WTC11 (cell line): ENCODE measurements around the gene ZNF813. TPM values are rescaled to one million over a fixed set of nuclear protein-coding genes. Genes with fewer than 3 reads are reported as not detected.
"Not testable (repeated sequence)": the region's sequence is repeated elsewhere in the genome, so short reads cannot be mapped to it uniquely, and the experiment has no call there.

Experiments
- ATAC-seq: fragments of 200-7000 bp; cut with Tn5 transposase; 2 replicates; pipeline ENCODE4 v1.10.0; 2021; ENCODE audit warnings: mild to moderate bottlenecking, moderate library complexity
- CTCF ChIA-PET: fragments of 300-600 bp; sonication (Branson Sonifier 250); formaldehyde crosslinking; loops from one replicate; lab custom pipeline; 2021; ENCODE audit warnings: antibody characterized with exemption; lab: Charles Lee
- POLR2A ChIA-PET: fragments of 350-600 bp; sonication (Branson Sonifier 250); formaldehyde crosslinking; loops from one replicate; lab custom pipeline; 2021; ENCODE audit warnings: antibody characterized with exemption; lab: Charles Lee
- DNase-seq: peaks from one replicate; pipeline ENCODE4 v3.0.0; 2021; ENCODE audit warnings: low spot score
- H3K27ac Mint-ChIP-seq: 2 replicates; pipeline ENCODE4 v1.8.0; 2021; ENCODE audit warnings: mixed read lengths
- H3K27me3 Mint-ChIP-seq: 2 replicates; pipeline ENCODE4 v1.8.0; 2021; ENCODE audit warnings: low read depth, mild to moderate bottlenecking, moderate library complexity, mixed read lengths
- H3K36me3 Mint-ChIP-seq: 2 replicates; pipeline ENCODE4 v1.8.0; 2021; ENCODE audit warnings: mixed read lengths
- H3K4me1 Mint-ChIP-seq: 2 replicates; pipeline ENCODE4 v1.8.0; 2022; ENCODE audit warnings: mixed read lengths
- H3K4me3 Mint-ChIP-seq: 2 replicates; pipeline ENCODE4 v1.8.0; 2021; ENCODE audit warnings: mild to moderate bottlenecking, moderate library complexity, mixed read lengths
- H3K9me3 Mint-ChIP-seq: 2 replicates; pipeline ENCODE4 v1.8.0; 2021; ENCODE audit warnings: mixed read lengths
- ATF3 ChIP-seq: sonication (generic); formaldehyde crosslinking; conservative IDR thresholded peaks from 2 replicates; pipeline ENCODE4 v1.8.1; 2022; ENCODE audit warnings: mild to moderate bottlenecking, missing genetic modification reagents
- CREM ChIP-seq: sonication (generic); formaldehyde crosslinking; IDR thresholded peaks from 2 replicates; pipeline ENCODE4 v1.8.1; 2022; ENCODE audit warnings: mild to moderate bottlenecking, missing genetic modification reagents, moderate library complexity
- E2F1 ChIP-seq: sonication (generic); formaldehyde crosslinking; IDR thresholded peaks from 2 replicates; pipeline ENCODE4 v1.8.0; 2022; ENCODE audit warnings: mild to moderate bottlenecking, missing genetic modification reagents
- E2F5 ChIP-seq: sonication (generic); formaldehyde crosslinking; IDR thresholded peaks from 2 replicates; pipeline ENCODE4 v1.8.1; 2022; ENCODE audit warnings: mild to moderate bottlenecking, moderate library complexity, missing genetic modification reagents
- ESRRA ChIP-seq: sonication (generic); formaldehyde crosslinking; IDR thresholded peaks from 2 replicates; pipeline ENCODE4 v1.8.1; 2022; ENCODE audit warnings: mild to moderate bottlenecking, missing genetic modification reagents, borderline replicate concordance
- ETV6 ChIP-seq: sonication (generic); formaldehyde crosslinking; IDR thresholded peaks from 2 replicates; pipeline ENCODE4 v1.8.1; 2022; ENCODE audit warnings: mild to moderate bottlenecking, missing genetic modification reagents
- FOXP4 ChIP-seq: sonication (generic); formaldehyde crosslinking; IDR thresholded peaks from 2 replicates; pipeline ENCODE4 v1.8.0; 2022; ENCODE audit warnings: mild to moderate bottlenecking, missing genetic modification reagents
- HMGA2 ChIP-seq: fragments of 250-450 bp; sonication (Bioruptor Pico); IDR thresholded peaks from 2 replicates; pipeline ENCODE4 v1.4.0; 2021; ENCODE audit warnings: mild to moderate bottlenecking, moderate library complexity
- JUN ChIP-seq: sonication (generic); formaldehyde crosslinking; IDR thresholded peaks from 2 replicates; pipeline ENCODE4 v1.8.0; 2023; ENCODE audit warnings: mild to moderate bottlenecking, missing genetic modification reagents
- MXD4 ChIP-seq: fragments of 250-450 bp; sonication (Bioruptor Pico); IDR thresholded peaks from 2 replicates; pipeline ENCODE4 v1.8.0; 2021; ENCODE audit warnings: mild to moderate bottlenecking, moderate library complexity, borderline replicate concordance
- NR1H2 ChIP-seq: sonication (generic); formaldehyde crosslinking; IDR thresholded peaks from 2 replicates; pipeline ENCODE4 v1.9.0; 2021; ENCODE audit warnings: mild to moderate bottlenecking, moderate library complexity, missing genetic modification reagents
- PREB ChIP-seq: sonication (generic); formaldehyde crosslinking; IDR thresholded peaks from 2 replicates; pipeline ENCODE4 v1.8.1; 2022; ENCODE audit warnings: mild to moderate bottlenecking, missing genetic modification reagents, moderate library complexity, borderline replicate concordance
- STAT6 ChIP-seq: sonication (generic); formaldehyde crosslinking; conservative IDR thresholded peaks from 2 replicates; pipeline ENCODE4 v1.8.1; 2023; ENCODE audit warnings: mild to moderate bottlenecking, low read depth, missing genetic modification reagents, moderate library complexity
- TEAD1 ChIP-seq: sonication (generic); formaldehyde crosslinking; IDR thresholded peaks from 2 replicates; pipeline ENCODE4 v1.8.0; 2022; ENCODE audit warnings: mild to moderate bottlenecking, missing genetic modification reagents
- TP53 ChIP-seq: sonication (generic); formaldehyde crosslinking; IDR thresholded peaks from 2 replicates; pipeline ENCODE4 v1.8.1; 2023; ENCODE audit warnings: mild to moderate bottlenecking, missing genetic modification reagents
- USF1 ChIP-seq: sonication (generic); formaldehyde crosslinking; IDR thresholded peaks from 2 replicates; pipeline ENCODE4 v1.8.0; 2022; ENCODE audit warnings: mild to moderate bottlenecking, missing genetic modification reagents
- ZNF121 ChIP-seq: sonication (generic); formaldehyde crosslinking; IDR thresholded peaks from 2 replicates; pipeline ENCODE4 v1.8.0; 2023; ENCODE audit warnings: missing genetic modification reagents
- ZNF138 ChIP-seq: sonication (generic); formaldehyde crosslinking; conservative IDR thresholded peaks from 2 replicates; pipeline ENCODE4 v1.8.1; 2022; ENCODE audit warnings: mild to moderate bottlenecking, moderate library complexity, missing genetic modification reagents
- ZNF425 ChIP-seq: fragments of 250-450 bp; sonication (Bioruptor Pico); conservative IDR thresholded peaks from 2 replicates; pipeline ENCODE4 v1.9.0; 2021; ENCODE audit warnings: mild to moderate bottlenecking
- total RNA-seq: library from RNA; stranded (reverse); gene quantifications from 3 replicates; pipeline ENCODE4 v1.2.3, GENCODE V29; 2021

Gene ZNF813
- total RNA-seq, 1 experiment from 2014 or later = 17.5 TPM

GRCh38 chr19:53460131-53460721 lies 7.3 kb upstream of the ZNF813 start:
- CTCF ChIA-PET = interaction anchor here (1.0 kb wide), 1 partner anchor 52 kb away, joined by 3 read pairs; no protein-coding TSS in a partner anchor
- Mint-ChIP-seq H3K36me3 (peaks cover 35% of the 10 kb centered on the region), H3K4me1 (peaks cover 29% of the 10 kb centered on the region), H3K9me3 (peaks cover 32% of the 10 kb centered on the region), H3K27ac (peak overlapping the region; percentile 85)
- not testable (repeated sequence) for H3K4me3 Mint-ChIP-seq, ATAC-seq, DNase-seq, H3K27me3 Mint-ChIP-seq
- POLR2A ChIA-PET = interaction anchor here (0.6 kb wide), 1 partner anchor 10 kb away, joined by 5 read pairs; no protein-coding TSS in a partner anchor

GRCh38 chr19:53461866-53462265 lies 5.7 kb upstream of the ZNF813 start:
- DNase-seq = no peak
- CTCF ChIA-PET = interaction anchor here (2.2 to 3.2 kb wide), 2 partner anchors 37 to 59 kb away, joined by 10 to 20 read pairs; no protein-coding TSS in a partner anchor
- Mint-ChIP-seq H3K4me3 (no peak overlapping the region), H3K9me3 (peaks cover 16% of the 10 kb centered on the region), H3K27ac (no peak overlapping the region), H3K27me3 (peaks cover 8% of the 10 kb centered on the region), H3K36me3 (peaks cover 19% of the 10 kb centered on the region), H3K4me1 (peaks cover 35% of the 10 kb centered on the region)
- no peak for ATAC-seq
- no peak for TF ChIP-seq NR1H2
- TF ChIP-seq STAT6 = no peak
- no peak for TF ChIP-seq E2F5 (CRISPR knock-in tag)
- no peak for TF ChIP-seq HMGA2 (CRISPR knock-in tag)
- no peak for TF ChIP-seq TP53 (CRISPR knock-in tag)
- no peak for TF ChIP-seq TEAD1 (CRISPR knock-in tag)
- no peak for TF ChIP-seq ZNF138 (CRISPR knock-in tag)
- TF ChIP-seq ZNF121 (CRISPR knock-in tag) = no peak
- TF ChIP-seq ZNF425 (CRISPR knock-in tag) = no peak
- TF ChIP-seq ESRRA (CRISPR knock-in tag) = no peak
- TF ChIP-seq PREB (CRISPR knock-in tag) = no peak
- TF ChIP-seq JUN (CRISPR knock-in tag) = no peak
- no peak for TF ChIP-seq CREM (CRISPR knock-in tag)
- no peak for TF ChIP-seq MXD4 (CRISPR knock-in tag)
- TF ChIP-seq E2F1 (CRISPR knock-in tag) = no peak
- TF ChIP-seq USF1 (CRISPR knock-in tag) = no peak
- no peak for TF ChIP-seq FOXP4 (CRISPR knock-in tag)
- no peak for TF ChIP-seq ATF3 (CRISPR knock-in tag)
- no peak for TF ChIP-seq ETV6 (CRISPR knock-in tag)
- POLR2A ChIA-PET = no interaction called here
